T-helper 22 cell (primary cell): ENCODE results near the gene KCNA10.
"Not testable (repeated sequence)": the region's sequence is repeated elsewhere in the genome, so short reads cannot be mapped to it uniquely, and the experiment has no call there.

Source experiments
- DNase-seq: peaks from one replicate; pipeline ENCODE4 v3.0.0-alpha.2; 2020; ENCODE audit warnings: low read depth

The KCNA10 gene

GRCh38 chr1:110533230-110533629, 14.3 kb upstream of the KCNA10 start:
- DNase-seq, result no peak

- DNase-seq, result no peak
Observed at GRCh38 chr1:110529011-110529410, 10.0 kb upstream of the KCNA10 start.

GRCh38 chr1:110526201-110526780, 7.3 kb upstream of the KCNA10 start:
- no peak for DNase-seq

- DNase-seq, result no peak
Observed at GRCh38 chr1:110525249-110525595, 6.2 kb upstream of the KCNA10 start.

- no peak for DNase-seq
Observed at GRCh38 chr1:110524311-110525248, 5.6 kb upstream of the KCNA10 start.

GRCh38 chr1:110523011-110523410, 4.0 kb upstream of the KCNA10 start:
- no peak for DNase-seq

- no peak for DNase-seq
Observed at GRCh38 chr1:110522560-110522959, 3.6 kb upstream of the KCNA10 start.

GRCh38 chr1:110520827-110521226, 1.9 kb upstream of the KCNA10 start:
- no peak for DNase-seq

GRCh38 chr1:110515891-110516290, 3.1 kb downstream of the KCNA10 start:
- DNase-seq, result no peak

- DNase-seq, result no peak
Observed at GRCh38 chr1:110515041-110515440, 3.9 kb downstream of the KCNA10 start.

- DNase-seq, result no peak
Observed at GRCh38 chr1:110513511-110513910, 5.5 kb downstream of the KCNA10 start.

GRCh38 chr1:110511436-110511835, 7.5 kb downstream of the KCNA10 start:
- DNase-seq, result no peak

- DNase-seq, result not testable (repeated sequence)
Observed at GRCh38 chr1:110510921-110511320, 8.1 kb downstream of the KCNA10 start.

GRCh38 chr1:110509655-110510054, 9.3 kb downstream of the KCNA10 start:
- no peak for DNase-seq

- no peak for DNase-seq
Observed at GRCh38 chr1:110508028-110508940, 10.7 kb downstream of the KCNA10 start.

- no peak for DNase-seq
Observed at GRCh38 chr1:110506541-110506940, 12.4 kb downstream of the KCNA10 start.

- DNase-seq, result no peak
Observed at GRCh38 chr1:110505596-110505995, 13.4 kb downstream of the KCNA10 start.

- DNase-seq, result no peak
Observed at GRCh38 chr1:110504226-110504625, 14.7 kb downstream of the KCNA10 start.

- no peak for DNase-seq
Observed at GRCh38 chr1:110503471-110503870, 15.5 kb downstream of the KCNA10 start.

GRCh38 chr1:110502402-110503151, 16.4 kb downstream of the KCNA10 start:
- DNase-seq, result no peak

GRCh38 chr1:110501488-110502132, 17.4 kb downstream of the KCNA10 start:
- DNase-seq, result no peak
